GM19043 (cell line): ENCODE data around the gene ZC3H10.

ENCODE experiments used
- ATAC-seq: cut with Tn5 transposase; IDR thresholded peaks from one replicate; pipeline ENCODE4 v1.9.1; 2021; ENCODE audit warnings: low read depth; ENCODE audit not compliant: unreplicated experiment

Gene ZC3H10

DNA sequence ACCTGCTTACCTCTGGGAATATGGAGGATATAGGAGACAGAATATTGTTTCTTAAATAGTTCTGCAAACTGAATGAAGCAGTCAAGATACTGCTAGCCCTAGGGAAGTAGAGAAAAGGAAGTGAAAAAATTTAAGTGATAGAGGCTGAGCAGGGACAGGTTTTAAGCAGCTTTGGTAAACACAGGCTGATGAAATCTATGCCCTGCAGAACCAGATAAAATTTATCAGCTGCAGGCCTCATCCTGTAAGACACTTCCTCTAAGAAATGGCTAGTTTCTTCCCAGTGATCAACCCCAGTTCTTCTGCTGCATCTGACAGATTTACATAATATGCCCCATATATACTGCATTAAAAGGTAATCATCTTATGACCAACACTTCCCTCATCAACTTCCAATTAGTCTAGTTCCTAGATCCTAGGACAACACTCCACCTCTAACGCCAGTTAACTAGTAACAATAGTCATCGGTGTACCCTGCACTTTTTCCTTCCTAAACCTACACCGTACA lies 8.7 kb downstream of the ZC3H10 start:
- no peak for ATAC-seq

DNA sequence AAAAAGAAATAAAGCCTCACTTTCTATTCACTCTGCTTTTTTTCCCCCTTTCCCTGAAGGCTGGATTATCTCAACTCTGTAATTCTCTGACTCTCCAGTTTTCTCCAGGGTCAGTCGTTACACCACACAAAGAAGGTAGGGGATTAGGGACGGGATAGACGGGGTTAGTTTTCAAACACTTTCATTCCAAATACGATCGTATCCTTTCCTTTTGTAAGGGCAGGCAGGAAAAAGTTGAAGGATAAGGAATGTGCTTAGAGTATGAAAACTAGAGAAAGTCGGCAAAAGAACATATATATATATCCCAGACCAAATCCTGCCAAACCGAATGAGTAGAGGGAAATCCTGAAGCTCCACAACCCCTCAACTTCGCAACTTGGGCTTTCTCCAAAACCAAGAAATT lies 9.4 kb downstream of the ZC3H10 start:
- no peak for ATAC-seq

DNA sequence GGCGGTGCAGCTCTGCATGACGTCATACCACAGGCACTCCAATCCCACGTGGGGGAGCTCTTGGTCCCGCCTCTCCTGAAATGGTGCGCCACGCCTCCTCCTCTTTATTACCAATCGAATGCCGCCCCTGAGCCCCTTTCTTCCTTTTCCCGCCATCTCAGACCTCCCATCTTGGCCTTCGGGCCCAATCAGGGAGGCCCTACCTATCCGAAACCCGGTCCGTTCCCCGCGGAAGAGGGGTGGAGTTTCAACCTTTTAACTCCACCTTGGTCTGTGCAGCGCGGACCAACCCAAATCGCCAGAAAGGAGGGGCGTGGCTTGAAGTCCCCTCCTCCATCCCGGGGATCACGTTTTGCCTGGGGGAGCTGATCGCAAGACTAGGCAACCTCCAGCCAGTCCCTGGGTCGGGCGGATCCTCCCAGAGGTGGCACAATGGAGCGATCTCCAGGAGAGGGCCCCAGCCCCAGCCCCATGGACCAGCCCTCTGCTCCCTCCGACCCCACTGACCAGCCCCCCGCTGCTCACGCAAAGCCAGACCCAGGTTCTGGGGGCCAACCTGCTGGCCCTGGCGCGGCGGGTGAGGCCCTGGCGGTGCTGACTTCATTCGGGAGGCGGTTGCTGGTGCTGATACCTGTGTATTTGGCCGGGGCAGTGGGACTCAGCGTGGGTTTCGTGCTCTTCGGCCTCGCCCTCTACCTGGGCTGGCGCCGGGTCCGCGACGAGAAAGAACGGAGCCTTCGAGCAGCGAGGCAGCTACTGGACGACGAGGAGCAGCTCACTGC lies 10.0 kb downstream of the ZC3H10 start, which contains the start of gene ESYT1:
TSS of gene ESYT1 (plus strand) at position 380 of the 782 bp plus-strand sequence. CDS start at position 433, 53 bp downstream.
- peak; percentile 85 for ATAC-seq

DNA sequence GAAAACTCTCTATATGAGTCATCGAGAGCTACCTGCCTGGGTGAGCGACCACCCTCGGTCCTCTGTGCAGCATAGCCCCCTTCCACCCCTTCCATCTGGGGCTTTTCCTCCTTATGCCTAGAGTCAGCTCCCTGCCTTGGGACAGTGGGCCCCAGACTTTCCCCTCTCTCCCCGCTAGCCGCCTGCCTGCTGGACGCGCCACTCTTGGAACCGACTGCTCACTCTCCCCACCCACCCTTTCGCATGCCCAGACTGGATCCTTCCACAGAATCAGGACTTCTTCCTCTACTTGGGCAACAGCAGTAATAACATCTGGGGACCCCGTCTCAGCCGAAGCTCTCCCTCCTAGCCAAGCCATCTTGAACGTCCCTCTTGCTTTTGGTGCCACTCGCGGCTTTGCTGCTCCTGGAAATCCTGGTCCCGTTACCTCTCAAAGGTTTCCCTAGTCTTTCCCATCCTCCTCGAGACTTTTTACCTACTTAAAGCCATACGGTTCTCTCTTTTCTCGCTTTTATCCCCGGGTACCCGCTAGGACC lies 10.7 kb downstream of the ZC3H10 start:
- ATAC-seq = no peak

DNA sequence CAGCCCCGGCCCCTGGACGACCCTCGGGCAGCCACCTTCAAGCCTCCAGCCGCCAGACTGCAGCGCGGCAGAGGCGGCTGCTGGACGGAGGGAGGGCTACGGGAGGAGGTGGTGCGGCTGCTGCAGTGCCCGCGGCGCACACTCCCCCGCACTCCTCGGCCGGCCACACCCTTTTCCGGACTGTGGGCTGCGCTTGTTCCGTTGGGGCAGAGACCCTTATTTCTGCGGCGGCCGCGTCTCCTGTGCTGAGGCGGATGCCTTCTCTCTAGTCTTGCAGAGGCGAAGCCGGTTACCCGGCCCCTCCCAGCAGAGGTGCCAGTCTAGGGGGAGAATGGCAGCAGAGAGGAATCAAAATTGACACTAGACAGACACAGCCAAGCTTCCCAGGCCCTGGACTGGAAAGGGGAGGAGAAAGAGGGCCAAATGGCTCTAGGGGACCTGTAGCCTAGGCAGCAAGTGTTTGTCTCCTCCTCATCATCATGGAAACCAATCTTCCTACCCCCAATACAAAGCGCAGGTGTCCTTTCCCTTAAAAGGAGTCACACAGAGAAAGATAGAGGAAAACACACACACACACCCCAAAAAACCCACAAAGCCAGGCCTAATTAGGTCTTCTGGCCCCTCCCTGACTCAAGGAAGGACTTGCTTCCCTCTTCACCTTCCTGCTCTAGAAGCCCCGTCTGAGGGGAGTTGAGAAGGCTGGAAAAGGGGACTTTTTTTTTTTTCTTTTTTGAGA lies 11.3 kb downstream of the ZC3H10 start:
- no peak for ATAC-seq

DNA sequence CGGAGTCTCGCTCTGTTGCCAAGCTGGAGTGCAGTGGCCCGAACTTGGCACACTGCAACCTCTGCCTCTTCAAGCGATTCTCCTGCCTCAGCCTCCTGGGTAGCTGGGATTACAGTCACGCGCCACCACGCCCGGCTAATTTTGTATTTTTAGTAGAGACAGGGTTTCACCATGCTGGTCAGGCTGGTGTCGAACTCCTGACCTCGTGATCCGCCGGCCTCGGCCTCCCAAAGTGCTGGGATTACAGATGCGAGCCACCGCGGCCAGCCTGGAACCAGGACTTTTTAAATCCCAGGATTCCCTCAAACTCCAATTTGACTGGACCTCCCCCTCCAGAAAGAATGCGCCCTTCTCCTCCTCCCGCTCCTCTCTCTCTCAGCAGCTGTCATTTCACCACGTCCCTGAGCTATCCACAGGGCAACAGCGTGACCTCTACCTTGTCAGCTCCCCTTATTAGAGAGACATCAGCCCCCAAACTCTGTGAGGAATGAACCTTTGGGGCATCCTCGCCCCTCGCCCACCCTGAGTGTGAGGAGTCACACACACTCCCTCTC lies 12.0 kb downstream of the ZC3H10 start:
- no peak for ATAC-seq

DNA sequence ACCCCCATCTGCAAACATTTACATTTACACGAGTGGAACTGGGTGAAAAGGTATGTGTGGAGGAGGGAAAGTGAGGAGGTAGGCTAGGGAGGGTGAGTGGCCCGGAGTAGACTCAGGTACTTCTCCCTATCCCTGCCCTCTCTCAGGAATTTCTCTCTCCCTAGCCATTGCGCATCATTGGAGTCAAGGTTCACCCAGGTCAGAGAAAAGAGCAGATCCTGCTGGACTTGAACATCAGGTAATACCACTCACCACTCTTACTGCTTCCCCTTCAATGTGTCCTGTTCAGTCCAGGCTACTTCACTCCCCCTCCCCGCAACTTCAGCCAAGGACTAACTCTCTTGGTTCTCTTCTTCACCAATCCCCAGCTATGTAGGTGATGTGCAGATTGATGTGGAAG lies 12.8 kb downstream of the ZC3H10 start:
- no peak for ATAC-seq

DNA sequence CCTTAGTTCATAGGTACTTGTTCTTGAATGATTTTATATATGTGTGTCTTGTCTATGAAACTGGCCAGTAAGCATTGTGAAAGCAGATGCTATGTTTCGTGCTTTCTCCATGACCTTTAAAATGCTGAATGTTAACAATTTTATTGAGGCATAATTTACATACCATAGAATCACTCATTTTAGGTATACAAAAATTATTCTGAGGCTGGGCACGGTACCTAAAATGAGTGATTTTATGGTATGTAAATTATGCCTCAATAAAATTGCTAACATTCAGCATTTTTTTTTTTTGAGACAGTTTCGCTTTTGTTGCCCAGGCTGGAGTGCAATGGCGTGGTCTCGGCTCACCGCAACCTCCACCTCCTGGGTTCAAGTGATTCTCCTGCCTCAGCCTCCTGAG lies 16.8 kb downstream of the ZC3H10 start:
- ATAC-seq = no peak

DNA sequence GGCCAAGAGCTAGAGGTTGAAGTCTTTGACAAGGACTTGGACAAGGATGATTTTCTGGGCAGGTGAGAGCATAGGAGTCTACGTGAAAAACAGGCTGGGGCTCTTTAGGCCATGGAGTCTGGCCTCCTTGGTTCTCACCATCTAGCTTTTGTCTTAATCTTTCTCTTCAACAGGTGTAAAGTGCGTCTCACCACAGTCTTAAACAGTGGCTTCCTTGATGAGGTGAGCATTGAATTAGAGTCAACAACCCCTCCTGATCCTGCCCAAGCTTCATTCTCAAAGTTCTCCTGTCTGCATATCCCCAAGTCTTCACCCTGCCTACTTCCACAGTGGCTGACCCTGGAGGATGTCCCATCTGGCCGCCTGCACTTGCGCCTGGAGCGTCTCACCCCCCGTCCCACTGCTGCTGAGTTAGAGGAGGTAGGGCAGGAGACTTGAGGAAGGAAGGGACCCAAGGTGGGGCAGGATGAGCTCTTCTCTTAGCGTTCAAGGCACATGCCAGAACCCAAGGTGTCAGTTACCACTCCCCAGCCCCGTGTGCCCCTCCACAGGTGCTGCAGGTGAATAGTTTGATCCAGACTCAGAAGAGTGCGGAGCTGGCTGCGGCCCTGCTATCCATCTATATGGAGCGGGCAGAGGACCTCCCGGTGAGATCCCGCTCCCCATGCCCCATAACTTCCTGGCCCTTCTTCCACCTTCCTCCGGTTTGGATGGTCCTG lies 19.9 kb downstream of the ZC3H10 start:
- ATAC-seq = no peak

DNA sequence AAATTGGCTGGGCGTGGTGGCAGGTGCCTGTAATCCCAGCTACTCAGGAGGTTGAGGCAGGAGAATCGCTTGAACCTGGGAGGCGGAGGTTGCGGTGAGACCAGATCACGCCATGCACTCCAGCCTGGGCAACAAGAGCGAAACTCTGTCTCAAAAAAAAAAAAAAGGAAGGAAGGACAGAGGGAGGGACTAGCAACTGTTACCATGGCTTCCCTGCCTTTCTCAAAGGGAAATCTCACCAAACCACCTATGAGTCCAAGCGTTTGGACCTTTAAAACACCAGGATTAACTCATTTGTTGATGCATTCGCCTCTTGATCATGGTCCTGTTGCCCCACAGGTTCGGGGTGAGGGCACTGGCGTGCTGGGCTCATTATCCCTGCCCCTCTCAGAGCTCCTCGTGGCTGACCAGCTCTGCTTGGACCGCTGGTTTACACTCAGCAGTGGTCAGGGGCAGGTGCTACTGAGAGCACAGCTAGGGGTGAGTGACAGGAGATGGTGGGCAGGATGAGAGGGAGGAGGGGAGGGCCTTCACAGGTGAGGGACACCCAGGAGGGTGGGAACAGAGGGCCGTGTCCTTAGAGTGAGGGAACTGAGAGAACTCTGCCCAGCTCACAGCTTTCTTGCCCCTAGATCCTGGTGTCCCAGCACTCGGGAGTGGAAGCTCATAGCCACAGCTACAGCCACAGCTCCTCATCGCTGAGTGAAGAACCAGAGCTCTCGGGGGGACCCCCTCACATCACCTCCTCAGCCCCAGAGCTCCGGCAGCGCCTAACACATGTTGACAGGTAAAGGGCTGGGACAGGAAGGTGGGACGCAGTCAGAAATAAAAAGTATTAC lies 24.1 kb downstream of the ZC3H10 start:
- ATAC-seq = no peak

DNA sequence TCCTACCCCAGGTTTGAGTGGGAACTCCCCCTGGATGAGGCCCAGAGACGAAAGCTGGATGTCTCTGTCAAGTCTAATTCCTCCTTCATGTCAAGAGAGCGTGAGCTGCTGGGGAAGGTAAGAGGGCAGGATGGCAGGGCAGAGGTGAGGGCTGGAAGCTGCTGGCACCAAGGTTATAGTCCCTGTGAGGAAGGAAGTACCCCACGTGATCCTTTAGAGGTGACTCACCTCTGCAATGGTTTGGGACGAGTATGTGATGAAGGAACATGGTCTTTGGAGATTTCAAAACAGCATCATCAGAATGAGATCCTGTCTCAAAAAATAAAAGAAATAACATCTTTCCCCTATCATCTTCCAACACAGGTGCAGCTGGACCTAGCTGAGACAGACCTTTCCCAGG lies 25.2 kb downstream of the ZC3H10 start:
- ATAC-seq = no peak

DNA sequence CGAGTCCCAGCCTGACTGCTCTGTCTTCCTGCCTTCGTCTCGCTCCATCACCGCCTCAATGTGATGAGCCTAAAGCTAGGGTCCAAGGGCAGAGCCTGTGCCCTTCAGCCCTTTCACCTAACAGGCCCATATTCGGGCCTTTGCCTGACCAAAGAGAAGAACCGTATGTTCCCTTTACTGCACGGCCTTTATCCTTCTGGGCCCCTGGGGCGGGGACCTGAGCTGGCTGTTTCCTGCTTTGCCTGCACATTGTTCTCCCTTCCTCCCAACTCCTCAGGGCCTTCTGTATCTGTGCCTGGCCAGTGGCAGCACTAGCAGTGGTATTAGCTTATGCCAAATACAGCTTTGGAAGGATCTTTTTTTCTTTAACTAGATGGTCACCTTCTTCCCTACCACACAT lies 25.8 kb downstream of the ZC3H10 start:
- ATAC-seq = no peak

DNA sequence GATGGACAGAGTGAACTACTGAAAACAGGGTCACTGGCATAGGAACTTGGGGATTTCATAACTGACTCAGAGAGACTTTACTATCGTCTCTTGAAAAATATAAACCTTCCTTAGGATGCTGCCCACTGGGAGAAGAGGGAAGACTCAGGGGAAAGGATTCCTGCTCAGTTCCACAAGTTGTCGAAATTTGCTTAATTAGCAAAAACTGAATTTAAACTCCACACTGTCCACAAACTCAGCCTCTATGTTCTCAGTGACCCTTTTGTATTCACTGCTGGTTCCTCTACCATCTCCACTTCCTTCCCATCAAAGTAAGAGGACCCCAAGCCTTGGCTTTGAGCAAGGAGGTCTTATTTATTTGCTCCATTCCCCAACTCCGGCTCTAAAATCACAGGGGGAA lies 27.2 kb downstream of the ZC3H10 start:
- no peak for ATAC-seq

DNA sequence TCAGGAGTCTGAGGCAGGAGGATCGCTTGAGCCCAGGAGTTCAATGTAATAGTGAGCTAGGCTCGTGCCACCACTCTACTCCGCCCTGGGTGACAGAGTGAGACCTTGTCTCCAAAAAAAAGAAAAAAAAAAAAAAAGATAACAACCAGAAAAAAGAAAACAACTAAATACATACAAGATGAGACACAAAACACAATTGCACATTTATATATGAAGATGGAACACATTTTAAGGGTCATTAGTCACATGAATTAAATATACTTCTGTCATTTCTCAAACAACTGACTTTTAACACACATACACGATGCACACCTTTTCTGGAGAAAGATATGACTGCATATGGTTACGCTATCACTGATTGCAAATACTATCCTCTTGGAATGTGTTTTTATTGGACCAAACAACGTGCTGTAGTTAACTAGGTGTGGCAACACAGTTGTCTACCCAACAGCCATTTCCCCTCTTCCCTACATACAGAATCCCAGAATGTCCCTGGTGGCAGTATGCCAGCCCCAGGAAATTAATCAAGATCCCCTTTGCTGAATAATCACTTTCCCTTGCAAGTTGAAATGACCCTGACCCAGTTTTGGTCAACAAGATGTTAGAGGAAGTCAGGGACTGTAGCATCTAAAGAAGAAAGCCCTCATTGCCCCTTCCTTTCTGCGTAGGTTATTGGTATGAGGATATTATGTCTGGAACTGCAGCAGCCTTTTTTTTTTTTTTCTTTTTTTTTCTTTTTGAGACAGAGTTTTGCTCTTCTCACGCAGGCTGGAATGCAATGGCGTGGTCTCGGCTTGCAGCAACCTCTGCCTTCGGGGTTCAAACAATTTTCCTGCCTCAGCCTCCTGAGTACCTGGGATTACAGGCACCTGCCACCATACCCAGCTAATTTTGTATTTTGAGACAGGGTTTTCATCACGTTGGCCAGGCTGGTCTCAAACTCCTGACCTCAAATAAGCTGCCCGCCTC lies 28.7 kb downstream of the ZC3H10 start:
- ATAC-seq = no peak

DNA sequence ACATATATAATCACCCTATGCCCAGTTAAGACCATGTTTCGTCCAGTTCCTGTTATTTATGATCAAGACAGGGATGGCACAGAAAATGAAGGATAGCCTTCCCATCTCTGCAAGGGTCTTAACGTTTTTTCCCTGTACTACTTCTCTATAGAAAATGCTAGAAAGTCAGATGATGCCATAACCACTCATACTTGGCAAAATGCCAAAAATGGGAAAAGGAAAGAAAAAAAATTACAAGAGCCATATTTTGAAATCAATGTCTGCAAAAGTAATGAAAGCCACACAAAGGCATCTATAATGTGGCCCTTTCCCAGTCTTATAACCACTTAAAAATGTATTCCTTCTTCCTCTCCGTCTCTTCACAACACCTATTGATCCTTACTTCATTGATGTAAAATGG lies 32.5 kb downstream of the ZC3H10 start:
- ATAC-seq = no peak

DNA sequence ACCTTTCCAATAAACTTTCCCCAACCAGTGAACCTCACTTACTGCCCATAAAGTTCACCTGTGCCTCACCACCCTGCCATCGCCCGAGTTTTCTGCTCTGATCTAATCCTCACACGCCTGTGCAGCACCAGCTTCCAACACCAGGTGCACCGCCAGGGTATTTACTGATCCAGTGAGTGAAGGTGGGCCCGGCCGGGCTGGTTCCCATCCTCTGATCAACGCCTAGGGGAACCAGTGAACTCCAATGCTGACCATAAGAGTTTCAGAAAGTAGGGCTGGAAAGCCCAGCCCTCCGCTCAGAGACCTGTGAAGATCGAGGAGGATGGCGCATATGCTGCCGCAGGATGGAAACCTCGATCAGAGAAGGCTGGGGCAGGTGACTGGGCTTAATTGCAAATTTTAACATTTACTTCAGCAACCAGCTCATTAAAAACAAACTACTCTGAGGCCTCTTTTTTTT lies 33.6 kb downstream of the ZC3H10 start:
- ATAC-seq = peak; percentile 49

DNA sequence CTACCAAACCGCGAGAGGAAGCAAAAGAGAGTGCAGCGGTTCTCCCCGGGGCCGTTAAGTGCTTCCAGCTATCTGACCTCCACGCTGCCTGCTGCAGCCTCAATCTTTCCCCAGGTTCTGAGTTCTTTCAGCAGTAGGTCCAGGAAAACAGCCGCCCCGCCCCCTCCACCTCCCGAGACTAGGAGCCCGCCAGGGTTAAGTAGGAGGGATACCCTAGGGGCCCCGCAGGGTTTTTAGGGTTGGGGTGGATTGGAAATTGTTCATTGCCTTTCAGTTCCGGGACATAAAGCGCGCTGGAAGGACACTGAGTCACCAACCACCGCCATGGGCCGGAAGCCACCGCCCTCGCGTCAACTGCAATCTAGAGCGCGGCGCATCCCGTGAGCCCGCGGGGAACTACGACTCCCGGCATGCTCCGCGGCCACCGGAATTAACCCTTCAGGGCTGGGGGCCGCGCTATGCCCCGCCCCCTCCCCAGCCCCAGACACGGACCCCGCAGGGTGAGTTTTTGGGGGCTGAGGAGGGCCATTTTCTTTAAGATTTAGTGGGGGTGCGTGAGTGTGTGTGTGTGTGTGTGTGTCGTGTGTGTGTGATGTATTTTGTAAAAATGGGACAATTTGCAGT lies 34.2 kb downstream of the ZC3H10 start, which contains the start of gene MYL6B:
TSS of gene MYL6B (plus strand) at position 456 of the 624 bp plus-strand sequence. CDS start 1,332 bp downstream, outside the sequence.
- ATAC-seq = peak; percentile 84
